ENCODE measurements around the gene TMEM88. TPM values are rescaled to one million over a fixed set of nuclear protein-coding genes. Genes with fewer than 3 reads are reported as not detected.

Gene TMEM88
- total and polyA plus RNA-seq, 2 of the 8 experiments (the other 6 are each of a cell fraction or from before 2014, with no cell fraction given): 0.69 to 8.8 TPM

DNA sequence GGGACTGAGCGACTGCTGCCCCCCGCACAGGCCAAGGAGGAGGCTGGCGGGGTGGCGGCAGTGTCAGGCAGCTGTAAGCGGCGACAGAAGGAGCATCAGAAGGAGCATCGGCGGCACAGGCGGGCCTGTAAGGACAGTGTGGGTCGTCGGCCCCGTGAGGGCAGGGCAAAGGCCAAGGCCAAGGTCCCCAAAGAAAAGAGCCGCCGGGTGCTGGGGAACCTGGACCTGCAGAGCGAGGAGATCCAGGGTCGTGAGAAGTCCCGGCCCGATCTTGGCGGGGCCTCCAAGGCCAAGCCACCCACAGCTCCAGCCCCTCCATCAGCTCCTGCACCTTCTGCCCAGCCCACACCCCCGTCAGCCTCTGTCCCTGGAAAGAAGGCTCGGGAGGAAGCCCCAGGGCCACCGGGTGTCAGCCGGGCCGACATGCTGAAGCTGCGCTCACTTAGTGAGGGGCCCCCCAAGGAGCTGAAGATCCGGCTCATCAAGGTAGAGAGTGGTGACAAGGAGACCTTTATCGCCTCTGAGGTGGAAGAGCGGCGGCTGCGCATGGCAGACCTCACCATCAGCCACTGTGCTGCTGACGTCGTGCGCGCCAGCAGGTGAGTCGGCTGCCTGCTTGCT, 5.6 kb upstream of the TMEM88 start:
- Histone ChIP-seq H2AK5ac (ENCODE audit: low read depth, low read length) (no peak overlapping the region), H3K56ac (replicated peaks; ENCODE audit: insufficient read length, low read depth, low read length) (no peak overlapping the region), H2BK120ac (replicated peaks; ENCODE audit: low read depth, low read length) (no peak overlapping the region), H4K5ac (ENCODE audit: insufficient read length, low read depth, low read length) (no peak overlapping the region), H4K20me1 (replicated peaks in 1 of 2; ENCODE audit: control insufficient read depth in 1 of 2, insufficient read depth in 2 of 2, low read length in 2 of 2) (peaks cover 7 to 24% of the 10 kb centered on the region in 2 experiments), H3K27me3 (replicated peaks in 1 of 4; ENCODE audit: control insufficient read depth in 3 of 4, extremely low read depth in 1 of 4, insufficient read depth in 3 of 4, low read length in 3 of 4) (peaks cover 16 to 35% (median 31%) of the 10 kb centered on the region in 4 experiments), H4K91ac (replicated peaks; ENCODE audit: insufficient read length, low read length) (no peak overlapping the region), H3K36me3 (ENCODE audit: control insufficient read depth in 2 of 4, insufficient read depth in 4 of 4, low read length in 3 of 4) (peaks cover 0 to 4% (median 0%) of the 10 kb centered on the region in 4 experiments; a peak in 3 of 8 replicates), H3K4ac (replicated peaks; ENCODE audit: insufficient read length, low read depth, low read length) (no peak overlapping the region), H3K27ac (ENCODE audit: low read depth, low read length) (no peak overlapping the region), H4K8ac (ENCODE audit: extremely low read depth, insufficient read depth, low read length) (no peak overlapping the region), H2BK5ac (ENCODE audit: low read depth, low read length) (no peak overlapping the region), H3K23ac (ENCODE audit: insufficient read length) (no peak overlapping the region), H3K18ac (ENCODE audit: extremely low read depth, low read length) (no peak overlapping the region), H3K79me2 (ENCODE audit: control insufficient read depth in 1 of 2, insufficient read depth in 2 of 2, low read length in 2 of 2) (no peaks in the 10 kb centered on the region), H2AFZ (ENCODE audit: low read length) (no peak overlapping the region), H2BK20ac (ENCODE audit: low read length) (no peak overlapping the region), H2BK12ac (ENCODE audit: low read depth, low read length) (no peak overlapping the region), H3K4me2 (ENCODE audit: insufficient read depth in 1 of 2, low read depth in 2 of 2, low read length in 2 of 2) (no peak overlapping the region), H2BK15ac (ENCODE audit: low read length) (no peak overlapping the region), H3K23me2 (ENCODE audit: low read depth, low read length) (peaks cover 13% of the 10 kb centered on the region; the same call in 1 of the 2 replicates), H3K4me3 (ENCODE audit: extremely low read depth in 1 of 4, insufficient read depth in 2 of 4, low read depth in 3 of 4, low read length in 4 of 4) (no peak overlapping the region), H3K79me1 (ENCODE audit: low read depth, low read length) (no peaks in the 10 kb centered on the region), H3K9me3 (ENCODE audit: insufficient read depth in 2 of 2, low read depth in 1 of 2, low read length in 1 of 2) (no peaks in the 10 kb centered on the region), H3K4me1 (replicated peaks in 1 of 4; ENCODE audit: control insufficient read depth in 3 of 4, insufficient read depth in 4 of 4, low read length in 3 of 4) (peaks cover 0 to 28% (median 17%) of the 10 kb centered on the region in 4 experiments; a peak in 6 of 7 replicates), H3K14ac (ENCODE audit: insufficient read length) (no peak overlapping the region), H3K9ac (replicated peaks in 1 of 4; ENCODE audit: extremely low read depth in 1 of 4, low read depth in 3 of 4, low read length in 3 of 4) (no peak overlapping the region)
- POLR2A ChIA-PET (ENCODE audit: partially characterized antibody): interaction anchor here (0.7 to 4.0 kb wide), 3 partner anchors 9 to 13 kb away, joined by 3 to 24 read pairs (median 3); no protein-coding TSS in a partner anchor
- DNase-seq (ENCODE audit: low read depth in 1 of 2, low spot score in 2 of 2): no peak
- 88% methylated on average over 35 of the region's 35 CpGs; no CpG with 5 or more reads in 1 of the 2 experiments for WGBS, 2 experiments (ENCODE audit: extremely low coverage in 1 of 2, insufficient coverage in 1 of 2, insufficient read length in 1 of 2, insufficient replicate concordance in 2 of 2, low coverage in 1 of 2, low lambda C conversion rate in 2 of 2, missing lambda C conversion rate in 1 of 2)
- no peak for FAIRE-seq
- CTCF ChIA-PET (ENCODE audit: partially characterized antibody): interaction anchor here (1.1 to 4.9 kb wide), 4 partner anchors 13 to 106 kb away, joined by 3 to 44 read pairs (median 5); partner anchors contain the start of gene KDM6B
- TF ChIP-seq KDM4A (IDR thresholded peaks at IDR 0.05; ENCODE audit: low read depth, low read length, severe bottlenecking) (no peak), KDM1A (IDR thresholded peaks at IDR 0.05; ENCODE audit: borderline replicate concordance, low read length) (no peak), JUN (IDR thresholded peaks at IDR 0.05; ENCODE audit: low read depth, low read length) (no peak), SAP30 (IDR thresholded peaks at IDR 0.05; ENCODE audit: insufficient read depth, insufficient replicate concordance, low read length) (no peak), SP1 (IDR thresholded peaks at IDR 0.05; ENCODE audit: low read depth, low read length) (no peak), SIX5 (IDR thresholded peaks at IDR 0.05; ENCODE audit: low read depth, low read length) (no peak), POU5F1 (IDR thresholded peaks at IDR 0.05; ENCODE audit: low read depth, low read length) (no peak), E2F6 (IDR thresholded peaks at IDR 0.05) (no peak), RFX5 (IDR thresholded peaks at IDR 0.05; ENCODE audit: borderline replicate concordance, low read depth, low read length) (no peak), TEAD4 (IDR thresholded peaks at IDR 0.05; ENCODE audit: low read depth, low read length) (no peak)
